Choroid plexus epithelial cell (primary cell): Measurements from ENCODE around the gene SLX9.
"Not testable (repeated sequence)": the region's sequence is repeated elsewhere in the genome, so short reads cannot be mapped to it uniquely, and the experiment has no call there.

Source experiments
- DNase-seq: peaks from one replicate; pipeline ENCODE4 v3.0.0-alpha.2; 2010; ENCODE audit warnings: low read depth
- H3K4me3 ChIP-seq: 2 replicates; pipeline ENCODE4 v1.5.1; 2011; ENCODE audit warnings: low read depth, mild to moderate bottlenecking, control low read depth, low read length, moderate library complexity
- TF ChIP-seq, protein P1 (sequence below): conservative IDR thresholded peaks from 2 replicates; pipeline ENCODE4 v1.5.1; 2011; ENCODE audit warnings: low read depth, mild to moderate bottlenecking, control low read depth, inconsistent platforms, low read length, moderate library complexity

SLX9 gene

DNA sequence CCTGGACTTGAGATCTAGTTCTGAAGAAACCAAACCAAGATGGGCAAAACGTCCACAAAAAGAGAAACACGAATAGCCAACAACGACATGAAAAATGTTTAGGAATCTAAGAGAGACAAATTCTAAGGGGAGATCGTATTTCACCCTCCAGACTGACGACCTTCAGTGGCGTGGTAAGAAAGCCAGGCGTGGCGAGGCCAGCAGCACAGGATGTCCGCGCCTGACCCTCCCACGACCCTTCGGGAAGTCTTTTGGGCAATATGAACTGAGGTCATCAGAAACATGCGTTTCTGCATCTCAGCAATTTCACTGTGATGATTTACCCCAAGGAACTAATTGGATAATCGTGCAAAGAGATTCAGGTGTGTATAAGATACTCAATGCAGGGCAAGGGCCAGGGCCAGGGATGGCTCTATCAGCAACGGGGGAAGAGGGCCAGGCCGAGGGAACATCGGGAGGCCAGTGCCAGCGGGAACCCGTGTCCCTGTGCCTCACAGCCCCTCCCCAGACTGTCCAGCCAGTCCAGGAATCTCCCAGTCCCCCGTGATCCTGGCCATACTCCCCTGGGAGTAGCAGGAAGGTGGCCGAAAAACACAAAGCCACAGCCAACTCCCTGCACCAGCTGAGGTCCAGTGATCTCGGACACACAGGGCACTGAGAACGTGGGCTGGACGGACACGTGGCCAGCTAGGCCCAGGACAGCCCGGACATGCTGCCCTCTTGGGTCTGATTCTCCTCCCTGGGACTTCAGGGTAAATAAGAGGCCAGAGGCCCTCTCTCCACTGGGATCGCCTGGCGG, 81.0 kb downstream of the SLX9 start:
- peak; percentile 41 for DNase-seq
- TF ChIP-seq, protein P1, sequence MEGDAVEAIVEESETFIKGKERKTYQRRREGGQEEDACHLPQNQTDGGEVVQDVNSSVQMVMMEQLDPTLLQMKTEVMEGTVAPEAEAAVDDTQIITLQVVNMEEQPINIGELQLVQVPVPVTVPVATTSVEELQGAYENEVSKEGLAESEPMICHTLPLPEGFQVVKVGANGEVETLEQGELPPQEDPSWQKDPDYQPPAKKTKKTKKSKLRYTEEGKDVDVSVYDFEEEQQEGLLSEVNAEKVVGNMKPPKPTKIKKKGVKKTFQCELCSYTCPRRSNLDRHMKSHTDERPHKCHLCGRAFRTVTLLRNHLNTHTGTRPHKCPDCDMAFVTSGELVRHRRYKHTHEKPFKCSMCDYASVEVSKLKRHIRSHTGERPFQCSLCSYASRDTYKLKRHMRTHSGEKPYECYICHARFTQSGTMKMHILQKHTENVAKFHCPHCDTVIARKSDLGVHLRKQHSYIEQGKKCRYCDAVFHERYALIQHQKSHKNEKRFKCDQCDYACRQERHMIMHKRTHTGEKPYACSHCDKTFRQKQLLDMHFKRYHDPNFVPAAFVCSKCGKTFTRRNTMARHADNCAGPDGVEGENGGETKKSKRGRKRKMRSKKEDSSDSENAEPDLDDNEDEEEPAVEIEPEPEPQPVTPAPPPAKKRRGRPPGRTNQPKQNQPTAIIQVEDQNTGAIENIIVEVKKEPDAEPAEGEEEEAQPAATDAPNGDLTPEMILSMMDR: no peak
- H3K4me3 ChIP-seq: no peak overlapping the region

DNA sequence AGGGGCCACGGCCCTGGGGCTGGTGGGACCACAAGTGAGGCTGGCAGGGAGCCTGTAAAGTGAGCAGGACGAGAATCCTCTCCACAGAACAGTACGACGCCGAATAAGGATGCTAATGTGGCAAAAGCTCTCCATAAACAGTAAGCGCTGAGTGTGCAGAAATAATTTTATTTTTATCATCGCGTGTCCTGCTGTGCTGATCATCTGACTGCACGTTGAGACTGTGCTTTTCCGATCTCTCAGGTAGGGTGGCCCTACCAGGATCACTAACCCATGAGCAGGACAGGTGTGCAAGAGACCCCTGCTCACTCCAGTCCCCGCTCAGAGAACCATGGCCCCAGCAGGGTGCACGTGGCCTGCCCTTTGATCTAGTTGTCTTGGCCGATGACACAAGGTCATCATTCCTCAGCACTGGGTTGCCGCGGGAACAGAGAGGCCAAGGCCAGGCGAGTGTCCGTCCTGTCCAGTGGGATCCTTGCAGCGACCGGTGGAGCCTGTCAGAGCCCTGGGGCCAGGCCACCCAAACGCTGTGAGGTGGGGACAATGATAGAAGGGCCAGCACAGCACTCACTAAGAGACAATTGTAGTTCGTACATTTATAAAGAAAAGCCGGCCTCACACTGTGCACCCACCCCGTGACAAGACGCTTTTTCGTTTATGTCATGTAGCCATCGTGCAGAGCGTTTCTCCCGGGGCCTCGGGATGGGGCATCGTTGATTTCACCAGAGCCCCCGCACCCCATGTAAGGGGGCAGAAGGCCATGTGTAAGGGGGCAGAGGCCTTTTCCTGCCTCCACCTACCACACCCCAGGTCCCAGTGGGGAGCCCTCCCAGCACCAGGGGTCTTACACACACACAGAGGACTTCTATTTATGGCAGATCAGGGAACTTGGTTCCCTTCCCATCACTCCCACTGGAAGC, 81.9 kb downstream of the SLX9 start:
- TF ChIP-seq, protein P1: no peak
- no peak for DNase-seq
- no peak overlapping the region for H3K4me3 ChIP-seq

DNA sequence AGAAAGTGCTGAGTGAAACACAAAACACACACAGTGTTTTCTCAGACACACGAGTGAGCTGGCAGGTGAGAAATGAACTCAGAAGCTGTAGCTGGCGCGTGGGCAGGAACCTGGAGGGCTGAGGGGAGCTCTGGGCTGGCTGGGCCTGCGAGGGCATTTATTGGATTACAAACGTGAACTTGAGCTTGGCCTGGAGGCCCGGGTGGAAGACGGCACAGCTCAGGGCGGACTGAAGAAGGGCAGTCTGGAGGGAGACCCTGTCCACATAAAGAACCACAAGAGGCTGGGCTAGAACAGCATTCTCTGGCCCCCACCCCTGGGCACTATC, 82.5 kb downstream of the SLX9 start:
- no peak for DNase-seq
- no peak overlapping the region for H3K4me3 ChIP-seq
- TF ChIP-seq, protein P1: no peak

DNA sequence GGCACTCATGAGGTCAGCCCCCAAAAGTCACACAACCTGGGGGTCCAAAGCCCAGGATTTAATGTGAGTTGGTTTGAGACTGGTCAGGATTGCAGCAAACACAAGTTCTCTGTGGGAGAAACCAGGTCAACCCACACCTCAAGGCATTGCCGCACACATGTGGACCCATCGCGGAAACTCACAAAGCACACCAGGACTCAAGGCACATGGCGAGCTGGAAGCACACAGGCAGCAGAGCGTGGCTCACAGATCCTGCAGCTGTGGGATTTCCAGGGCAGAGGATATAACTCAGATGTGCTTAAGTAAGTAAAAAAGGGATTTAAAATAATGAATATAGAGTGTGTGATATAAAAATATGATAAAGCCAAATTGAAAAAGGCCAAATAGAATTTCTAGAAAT, 82.9 kb downstream of the SLX9 start:
- TF ChIP-seq, protein P1: no peak
- DNase-seq: no peak
- H3K4me3 ChIP-seq: no peak overlapping the region

DNA sequence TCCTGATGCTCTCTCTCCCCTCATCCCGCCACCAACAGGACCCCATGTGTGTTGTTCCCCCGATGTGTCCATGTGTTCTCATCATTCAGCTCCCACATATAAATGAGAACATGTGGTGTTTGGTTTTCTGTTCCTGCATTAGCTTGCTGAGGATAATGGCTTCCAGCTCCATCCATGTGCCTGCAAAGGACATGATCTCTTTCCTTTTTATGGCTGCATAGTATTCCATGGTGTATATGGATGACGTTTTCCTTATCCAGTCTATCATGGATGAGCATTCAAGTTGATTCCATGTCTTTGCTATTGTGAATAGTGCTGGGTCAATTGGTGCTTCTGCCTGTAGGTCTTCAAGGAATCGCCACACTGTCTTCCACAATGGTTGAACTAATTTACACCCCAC, 84.7 kb downstream of the SLX9 start:
- not testable (repeated sequence) for DNase-seq, H3K4me3 ChIP-seq

DNA sequence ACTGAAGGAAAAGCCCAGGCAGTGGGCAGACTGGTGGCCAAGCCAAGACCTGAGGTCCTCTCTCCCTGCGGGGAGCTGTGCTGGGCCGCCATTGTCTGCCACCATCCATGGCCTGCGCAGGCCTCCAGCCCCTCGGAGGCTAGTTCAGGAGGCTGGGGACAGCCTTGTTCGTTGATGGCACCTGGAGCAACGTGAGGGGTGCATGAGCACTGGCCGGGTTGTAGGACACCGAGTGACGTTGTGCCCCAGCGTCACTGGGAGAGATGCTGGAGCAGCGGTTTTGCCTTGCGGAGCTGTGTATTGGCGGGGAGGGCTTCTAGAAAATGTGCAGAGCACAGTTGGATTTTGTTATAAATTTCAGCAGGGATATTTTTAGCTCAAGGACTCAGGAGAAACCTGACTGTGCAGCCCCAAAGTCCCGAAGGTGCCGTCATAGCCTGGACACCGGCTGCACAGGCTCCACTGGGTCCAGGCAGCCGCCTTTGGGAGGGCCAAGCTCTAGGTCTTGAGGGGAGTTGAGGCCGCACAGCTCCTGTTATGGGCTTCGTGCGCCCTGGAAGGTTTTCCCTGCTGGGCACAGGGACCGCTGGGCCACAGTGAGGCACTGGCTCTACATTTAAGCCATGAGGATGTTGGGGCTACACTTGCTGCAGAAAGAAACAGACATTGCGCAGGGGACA, 86.4 kb downstream of the SLX9 start:
- no peak overlapping the region for H3K4me3 ChIP-seq
- no peak for DNase-seq
- TF ChIP-seq, protein P1: no peak
